Mesenchymal stem cell (in vitro differentiated cells and primary cell): ENCODE results near the gene PCGF1.

ENCODE experiments used
- DNase-seq: peaks from one replicate; pipeline ENCODE4 v3.0.0-alpha.2; 2013
- H2AFZ ChIP-seq: one replicate; pipeline ENCODE4 v1.6.1; 2013; ENCODE audit warnings: low read depth, mild to moderate bottlenecking, control low read depth, inconsistent platforms, low read length, moderate library complexity
- H2AK5ac ChIP-seq: 2 replicates; pipeline ENCODE4 v1.6.1; 2013; ENCODE audit warnings: low read length, moderate library complexity, mild to moderate bottlenecking, inconsistent platforms; ENCODE audit not compliant: severe bottlenecking
- H2BK120ac ChIP-seq: one replicate; pipeline ENCODE4 v1.6.1; 2013; ENCODE audit warnings: low read depth, mild to moderate bottlenecking, inconsistent platforms, low read length, moderate library complexity
- H2BK12ac ChIP-seq, 2 experiments: one replicate each; pipeline ENCODE4 v1.6.1; 2013; ENCODE audit warnings: inconsistent platforms in 2 of 2, low read length in 2 of 2, mild to moderate bottlenecking in 2 of 2, moderate library complexity in 2 of 2, control low read depth in 1 of 2
- H2BK15ac ChIP-seq: one replicate; pipeline ENCODE4 v1.6.1; 2013; ENCODE audit warnings: mild to moderate bottlenecking, low read depth, inconsistent platforms; ENCODE audit not compliant: poor library complexity, severe bottlenecking
- H2BK5ac ChIP-seq: 2 replicates; pipeline ENCODE4 v1.6.1; 2013; ENCODE audit warnings: low read depth, mild to moderate bottlenecking, low read length, control low read depth, inconsistent platforms; ENCODE audit not compliant: poor library complexity, severe bottlenecking
- H3K14ac ChIP-seq, 2 experiments: one replicate each; pipeline ENCODE4 v1.6.1; 2013; ENCODE audit warnings: inconsistent platforms in 2 of 2, low read length in 2 of 2, control low read depth in 1 of 2, mild to moderate bottlenecking in 1 of 2, moderate library complexity in 1 of 2
- H3K18ac ChIP-seq, 2 experiments: one replicate each; pipeline ENCODE4 v1.6.1; 2013; ENCODE audit warnings: inconsistent platforms in 2 of 2, low read length in 2 of 2, control low read depth in 1 of 2, low read depth in 1 of 2, mild to moderate bottlenecking in 1 of 2
- H3K23ac ChIP-seq, 2 experiments: one replicate each; pipeline ENCODE4 v1.6.1; 2013; ENCODE audit warnings: inconsistent platforms in 2 of 2, low read length in 2 of 2, mild to moderate bottlenecking in 2 of 2, moderate library complexity in 2 of 2, control low read depth in 1 of 2
- H3K27ac ChIP-seq: 2 replicates; pipeline ENCODE4 v1.5.1; 2013; ENCODE audit warnings: mild to moderate bottlenecking, moderate library complexity, low read length, control low read depth, inconsistent platforms; ENCODE audit not compliant: poor library complexity, severe bottlenecking
- H3K27me3 ChIP-seq, 2 experiments: 2 replicates each; pipeline versions ENCODE4 v1.6.1 to v1.7.0; 2013; ENCODE audit warnings: low read length in 2 of 2, mild to moderate bottlenecking in 2 of 2, moderate library complexity in 2 of 2, control low read depth in 1 of 2, inconsistent platforms in 1 of 2; ENCODE audit not compliant: control insufficient read depth in 1 of 2, insufficient read depth in 1 of 2
- H3K36me3 ChIP-seq, 2 experiments: 2 replicates each; pipeline versions ENCODE4 v1.6.1 to v1.7.0; 2013; ENCODE audit warnings: low read length in 2 of 2, control low read depth in 1 of 2, inconsistent platforms in 1 of 2, low read depth in 1 of 2, mild to moderate bottlenecking in 1 of 2; ENCODE audit not compliant: insufficient read depth in 2 of 2, control insufficient read depth in 1 of 2
- H3K4ac ChIP-seq, 2 experiments: one replicate each; pipeline ENCODE4 v1.6.1; 2013; ENCODE audit warnings: inconsistent platforms in 2 of 2, low read length in 2 of 2, mild to moderate bottlenecking in 2 of 2, moderate library complexity in 2 of 2, control low read depth in 1 of 2, low read depth in 1 of 2
- H3K4me1 ChIP-seq: 2 replicates; pipeline ENCODE4 v1.6.1; 2013; ENCODE audit warnings: low read depth, low read length, control low read depth; ENCODE audit not compliant: control insufficient read depth, insufficient read depth
- H3K4me2 ChIP-seq: 2 replicates; pipeline ENCODE4 v1.6.1; 2013; ENCODE audit warnings: low read length, mild to moderate bottlenecking, inconsistent platforms; ENCODE audit not compliant: poor library complexity, severe bottlenecking
- H3K4me3 ChIP-seq, 2 experiments: 2 replicates each; pipeline versions ENCODE4 v1.5.1 to v1.7.0; 2013; ENCODE audit warnings: low read length in 2 of 2, mild to moderate bottlenecking in 2 of 2, control low read depth in 1 of 2, low read depth in 1 of 2; ENCODE audit not compliant: insufficient read depth in 1 of 2
- H3K79me1 ChIP-seq: replicated peaks from 2 replicates; pipeline ENCODE4 v1.6.1; 2013; ENCODE audit warnings: mild to moderate bottlenecking, control low read depth, low read length, inconsistent platforms; ENCODE audit not compliant: poor library complexity, severe bottlenecking
- H3K9ac ChIP-seq: 2 replicates; pipeline ENCODE4 v1.7.0; 2013; ENCODE audit warnings: mild to moderate bottlenecking, low read length, moderate library complexity
- H3K9me3 ChIP-seq: 2 replicates; pipeline ENCODE4 v1.7.0; 2013; ENCODE audit warnings: mild to moderate bottlenecking, low read length; ENCODE audit not compliant: control insufficient read depth
- H4K8ac ChIP-seq: one replicate; pipeline ENCODE4 v1.6.1; 2013; ENCODE audit warnings: inconsistent platforms, mild to moderate bottlenecking, low read length, moderate library complexity
- H4K91ac ChIP-seq: one replicate; pipeline ENCODE4 v1.6.1; 2013; ENCODE audit warnings: mild to moderate bottlenecking, low read length, inconsistent platforms
- WGBS: methylation state at CpG from one replicate; pipeline ENCODE4 v1.1.7; 2013; ENCODE audit warnings: mixed read lengths; 5-methylcytosine and 5-hydroxymethylcytosine counted together

Gene PCGF1

GRCh38 chr2:74532222-74532621 is 24.7 kb upstream of the PCGF1 start:
- no peak overlapping the region for H2BK120ac ChIP-seq
- peaks cover 29 to 45% of the 10 kb centered on the region in 2 experiments for H3K36me3 ChIP-seq
- no peak overlapping the region for H4K8ac ChIP-seq
- H3K14ac ChIP-seq, result no peak overlapping the region
- no peak overlapping the region for H4K91ac ChIP-seq
- H2BK5ac ChIP-seq, result no peak overlapping the region
- DNase-seq, result peak; percentile 64
- H2BK15ac ChIP-seq, result no peak overlapping the region
- H3K9ac ChIP-seq, result peak overlapping the region; percentile 98
- H3K4me1 ChIP-seq, result peaks cover 17% of the 10 kb centered on the region
- H3K23ac ChIP-seq, result no peak overlapping the region
- no peak overlapping the region for H3K4me3 ChIP-seq
- H2BK12ac ChIP-seq, result no peak overlapping the region
- H3K4me2 ChIP-seq, result no peak overlapping the region
- no peak overlapping the region for H3K18ac ChIP-seq
- H3K27me3 ChIP-seq, result no peaks in the 10 kb centered on the region
- H3K79me1 ChIP-seq, result peaks cover 21% of the 10 kb centered on the region
- no peaks in the 10 kb centered on the region for H3K9me3 ChIP-seq
- no peak overlapping the region for H2AK5ac ChIP-seq
- H3K4ac ChIP-seq, result no peak overlapping the region
- no peak overlapping the region for H3K27ac ChIP-seq
- no peak overlapping the region for H2AFZ ChIP-seq

GRCh38 chr2:74531666-74532065 is 24.2 kb upstream of the PCGF1 start:
- Histone ChIP-seq H3K9me3 (no peaks in the 10 kb centered on the region), H3K27ac (no peak overlapping the region), H2BK12ac (no peak overlapping the region), H3K9ac (peak overlapping the region; percentile 98), H2AFZ (no peak overlapping the region), H3K27me3 (no peaks in the 10 kb centered on the region), H2BK5ac (no peak overlapping the region), H3K4me3 (peak overlapping the region in 1 of 2 experiments; percentile 97), H3K36me3 (peaks cover 34 to 50% of the 10 kb centered on the region in 2 experiments), H3K4ac (no peak overlapping the region), H3K4me1 (peaks cover 17% of the 10 kb centered on the region), H3K18ac (no peak overlapping the region), H4K8ac (no peak overlapping the region), H3K79me1 (peaks cover 26% of the 10 kb centered on the region), H2BK120ac (no peak overlapping the region), H4K91ac (no peak overlapping the region), H2AK5ac (no peak overlapping the region), H3K23ac (no peak overlapping the region), H3K4me2 (no peak overlapping the region), H2BK15ac (no peak overlapping the region), H3K14ac (no peak overlapping the region)
- DNase-seq, result no peak
- WGBS, result 93% methylated on average over 7 of the region's 7 CpGs

- peaks cover 17% of the 10 kb centered on the region for H3K4me1 ChIP-seq
- peak overlapping the region; percentile 45 to 77 for H3K18ac ChIP-seq
- peak overlapping the region in 1 of 2 experiments; percentile 71 for H3K23ac ChIP-seq
- H3K4me3 ChIP-seq, result peak overlapping the region; percentile 78 to 97
- no peaks in the 10 kb centered on the region for H3K27me3 ChIP-seq
- no peak overlapping the region for H2AK5ac ChIP-seq
- peak overlapping the region; percentile 45 for H2BK120ac ChIP-seq
- no peak overlapping the region for H2BK5ac ChIP-seq
- H3K14ac ChIP-seq, result peak overlapping the region in 1 of 2 experiments; percentile 82
- peak overlapping the region; percentile 98 for H3K9ac ChIP-seq
- H2BK15ac ChIP-seq, result peak overlapping the region; percentile 44
- H2AFZ ChIP-seq, result peak overlapping the region; percentile 65
- peak overlapping the region; percentile 86 for H3K4me2 ChIP-seq
- H3K79me1 ChIP-seq, result peaks cover 29% of the 10 kb centered on the region
- H3K4ac ChIP-seq, result peak overlapping the region; percentile 8 to 46
- H3K27ac ChIP-seq, result no peak overlapping the region
- H4K91ac ChIP-seq, result peak overlapping the region; percentile 47
- 18% methylated on average over 54 of the region's 54 CpGs for WGBS
- peak overlapping the region in 1 of 2 experiments; percentile 40 for H2BK12ac ChIP-seq
- peak; percentile 55 for DNase-seq
- H3K9me3 ChIP-seq, result no peaks in the 10 kb centered on the region
- H4K8ac ChIP-seq, result peak overlapping the region; percentile 56
- H3K36me3 ChIP-seq, result peaks cover 46 to 62% of the 10 kb centered on the region in 2 experiments
These were observed 23.0 kb upstream of the PCGF1 start for GRCh38 chr2:74530239-74531187.
